GM10266 (cell line): Measurements from ENCODE around the gene INTS2.
A peak's percentile ranks its signal among the peaks of the same experiment; 100 is the strongest.
"Not testable (repeated sequence)": the region's sequence is repeated elsewhere in the genome, so short reads cannot be mapped to it uniquely, and the experiment has no call there.

Source experiments
- DNase-seq: peaks from one replicate; pipeline ENCODE4 v3.0.0; 2012; ENCODE audit errors: extremely low spot score
- CTCF ChIP-seq: IDR thresholded peaks from 2 replicates; pipeline ENCODE4 v1.5.1; 2012; ENCODE audit warnings: mild to moderate bottlenecking, low read depth; ENCODE audit not compliant: control insufficient read depth, insufficient read depth; ENCODE audit errors: missing control alignments

Gene INTS2

GRCh38 chr17:61862975-61863800 lies 64.6 kb downstream of the INTS2 start, which contains the start of gene BRIP1:
Gene BRIP1 (minus strand): TSS chr17:61863528. CDS start chr17:61861539, 1,989 bp downstream.
- peak; percentile 88 for DNase-seq
- no peak for TF ChIP-seq CTCF

- no peak for DNase-seq
Measured at GRCh38 chr17:61862105-61862574, 65.6 kb downstream of the INTS2 start.

GRCh38 chr17:61860397-61860796 lies 67.4 kb downstream of the INTS2 start:
- DNase-seq, result not testable (repeated sequence)

More at GRCh38 chr17:61862105-61862574, 65.6 kb downstream of the INTS2 start:
- no peak for TF ChIP-seq CTCF

- DNase-seq, result no peak
- no peak for TF ChIP-seq CTCF
Measured at GRCh38 chr17:61856035-61856434, 71.7 kb downstream of the INTS2 start.

- TF ChIP-seq CTCF, result no peak
- DNase-seq, result no peak
Measured at GRCh38 chr17:61852857-61853256, 74.9 kb downstream of the INTS2 start.

- no peak for DNase-seq
- no peak for TF ChIP-seq CTCF
Measured at GRCh38 chr17:61849674-61850073, 78.1 kb downstream of the INTS2 start.

GRCh38 chr17:61848896-61849295 lies 78.9 kb downstream of the INTS2 start:
- TF ChIP-seq CTCF, result no peak
- DNase-seq, result no peak
